GM12878 (cell line): ENCODE results near the gene HDHD2. TPM values are rescaled to one million over a fixed set of nuclear protein-coding genes. Genes with fewer than 3 reads are reported as not detected.

Source experiments
- ATAC-seq: fragments of 200-7000 bp; cut with Tn5 transposase; 3 replicates; pipeline ENCODE4 v1.9.1; 2020; ENCODE audit warnings: mild to moderate bottlenecking, moderate library complexity
- BruUV-seq: library from RNA; stranded (reverse); fragments of 400-500 nt; replicated peaks from 2 replicates; lab custom pipeline; 2021; lab: Mats Ljungman, UMichigan
- CTCF ChIA-PET: fragments of 300-600 bp; sonication (Branson Sonifier 250); formaldehyde crosslinking; extraction: SDS; loops from one replicate; lab custom pipeline; 2021; ENCODE audit warnings: inconsistent platforms; lab: Yijun Ruan, JAX
- POLR2A ChIA-PET: fragments of 350-600 bp; formaldehyde crosslinking; extraction: SDS; loops from one replicate; lab custom pipeline; 2021; ENCODE audit warnings: inconsistent platforms; lab: Charles Lee
- RAD21 ChIA-PET: fragments of 300-600 bp; sonication (Branson Sonifier 250); formaldehyde crosslinking; loops from one replicate; lab custom pipeline; 2023; ENCODE audit warnings: antibody characterized with exemption; ENCODE audit not compliant: unreplicated experiment; lab: Charles Lee
- SMC1A ChIA-PET: fragments of 300-600 bp; sonication (Branson Sonifier 250); formaldehyde crosslinking; loops from one replicate; lab custom pipeline; 2023; ENCODE audit not compliant: unreplicated experiment, uncharacterized antibody; lab: Charles Lee
- DNase-seq: peaks from one replicate; pipeline ENCODE4 v3.0.0-alpha.2; 2011; ENCODE audit warnings: low read depth, low spot score
- FAIRE-seq: peaks from 3 replicates; lab custom pipeline; 2011; peaks lifted over from hg19 to GRCh38; lab: Jason Lieb, UNC
- H2AFZ ChIP-seq: 2 replicates; pipeline ENCODE4 v1.6.0; 2011; ENCODE audit warnings: low read depth, low read length, control low read depth; ENCODE audit not compliant: control insufficient read depth
- H3K27ac ChIP-seq: 2 replicates; pipeline ENCODE4 v1.5.1; 2011; ENCODE audit warnings: control low read depth; ENCODE audit not compliant: control insufficient read depth, insufficient read depth
- H3K27me3 ChIP-seq, 2 experiments: replicated peaks in 1 of 2; 2 replicates each; pipeline versions ENCODE4 v1.6.0 to v1.6.1; 2011; ENCODE audit warnings: low read length in 1 of 2; ENCODE audit not compliant: control insufficient read depth in 2 of 2, insufficient read depth in 2 of 2
- H3K36me3 ChIP-seq, 2 experiments: 2 replicates each; pipeline ENCODE4 v1.5.1; 2011; ENCODE audit warnings: low read length in 1 of 2; ENCODE audit not compliant: control insufficient read depth in 2 of 2, insufficient read depth in 2 of 2
- H3K4me1 ChIP-seq: 2 replicates; pipeline ENCODE4 v1.6.1; 2011; ENCODE audit warnings: mild to moderate bottlenecking, low read length, moderate library complexity, mixed read lengths; ENCODE audit not compliant: control insufficient read depth, insufficient read depth
- H3K4me2 ChIP-seq: 2 replicates; pipeline ENCODE4 v1.6.0; 2011; ENCODE audit warnings: control low read depth; ENCODE audit not compliant: control insufficient read depth, insufficient read depth
- H3K4me3 ChIP-seq: fragments of 200-600 bp; sonication (generic); 2 replicates; pipeline ENCODE4 v1.5.1; 2016
- H3K79me2 ChIP-seq: 2 replicates; pipeline ENCODE4 v1.6.0; 2011; ENCODE audit warnings: low read length; ENCODE audit not compliant: control insufficient read depth, insufficient read depth
- H3K9ac ChIP-seq: 2 replicates; pipeline ENCODE4 v1.8.0; 2011; ENCODE audit warnings: low read length, control low read depth, mixed read lengths; ENCODE audit not compliant: control insufficient read depth, insufficient read depth
- H3K9me3 ChIP-seq: replicated peaks from 3 replicates; pipeline ENCODE4 v1.5.1; 2011; ENCODE audit warnings: mild to moderate bottlenecking, low read length; ENCODE audit not compliant: control insufficient read depth, insufficient read depth
- H4K20me1 ChIP-seq: 2 replicates; pipeline ENCODE4 v1.6.0; 2011; ENCODE audit not compliant: control insufficient read depth, insufficient read depth
- ATF7 ChIP-seq: fragments of 450-650 bp; IDR thresholded peaks from 2 replicates; pipeline ENCODE4 v1.6.1; 2016; ENCODE audit warnings: low read depth, mild to moderate bottlenecking
- BCL11A ChIP-seq: IDR thresholded peaks from 2 replicates; pipeline ENCODE4 v1.6.1; 2011; ENCODE audit warnings: low read depth, low read length
- CBFB ChIP-seq: IDR thresholded peaks from 2 replicates; pipeline ENCODE4 v1.6.1; 2016; ENCODE audit warnings: antibody characterized with exemption, low read depth
- CBX5 ChIP-seq: sonication (generic); IDR thresholded peaks from 2 replicates; pipeline ENCODE4 v1.6.1; 2016; ENCODE audit warnings: low read depth, moderate library complexity, mild to moderate bottlenecking, inconsistent platforms
- CHD2 ChIP-seq: IDR thresholded peaks from 2 replicates; pipeline ENCODE4 v1.6.1; 2011; ENCODE audit warnings: low read depth, low read length, improper control_type of control experiment, borderline replicate concordance
- DPF2 ChIP-seq: fragments of 450-650 bp; IDR thresholded peaks from 2 replicates; pipeline ENCODE4 v1.6.1; 2017; ENCODE audit warnings: mild to moderate bottlenecking
- FOXM1 ChIP-seq: IDR thresholded peaks from 2 replicates; pipeline ENCODE4 v1.6.1; 2012; ENCODE audit warnings: low read depth, mild to moderate bottlenecking, inconsistent platforms, low read length, moderate library complexity
- GABPA ChIP-seq: IDR thresholded peaks from 2 replicates; pipeline ENCODE4 v1.6.1; 2014; ENCODE audit warnings: antibody characterized with exemption, low read depth, mild to moderate bottlenecking, inconsistent platforms
- GATAD2B ChIP-seq: fragments of 450-650 bp; conservative IDR thresholded peaks from 2 replicates; pipeline ENCODE4 v1.6.1; 2017; ENCODE audit warnings: low read depth, mild to moderate bottlenecking, moderate library complexity
- KAT2A ChIP-seq: conservative IDR thresholded peaks from 2 replicates; pipeline ENCODE4 v1.6.1; 2011; ENCODE audit warnings: low read depth, low read length; ENCODE audit not compliant: control insufficient read depth
- KLF5 ChIP-seq: fragments of 450-650 bp; IDR thresholded peaks from 2 replicates; pipeline ENCODE4 v1.6.1; 2014; ENCODE audit warnings: mild to moderate bottlenecking; ENCODE audit not compliant: partially characterized antibody
- MEF2B ChIP-seq: fragments of 450-650 bp; IDR thresholded peaks from 2 replicates; pipeline ENCODE4 v1.6.1; 2018; ENCODE audit warnings: mild to moderate bottlenecking, moderate library complexity; ENCODE audit not compliant: partially characterized antibody, poor library complexity, severe bottlenecking
- MYB ChIP-seq: fragments of 150-350 bp; IDR thresholded peaks from 2 replicates; pipeline ENCODE4 v1.6.1; 2014; ENCODE audit warnings: mild to moderate bottlenecking, low read depth, low read length, borderline replicate concordance
- MYC ChIP-seq: IDR thresholded peaks from 2 replicates; pipeline ENCODE4 v1.6.1; 2011; ENCODE audit warnings: mild to moderate bottlenecking, low read length, moderate library complexity, inconsistent platforms; ENCODE audit not compliant: insufficient read depth, insufficient replicate concordance, insufficient read length, severe bottlenecking
- RAD51 ChIP-seq: fragments of 450-650 bp; IDR thresholded peaks from 2 replicates; pipeline ENCODE4 v1.6.1; 2016; ENCODE audit warnings: moderate library complexity, mild to moderate bottlenecking, inconsistent platforms
- SP1 ChIP-seq: IDR thresholded peaks from one replicate; pipeline ENCODE4 v1.6.1; 2011; ENCODE audit warnings: low read depth, low read length
- SPI1 ChIP-seq: IDR thresholded peaks from 2 replicates; pipeline ENCODE4 v1.6.1; 2011; ENCODE audit warnings: low read depth, mild to moderate bottlenecking, low read length, moderate library complexity, borderline replicate concordance; ENCODE audit not compliant: insufficient read depth
- SREBF1 ChIP-seq: IDR thresholded peaks from 2 replicates; pipeline ENCODE4 v1.6.1; 2012; ENCODE audit warnings: mild to moderate bottlenecking, low read length
- SUZ12 ChIP-seq: fragments of 200-600 bp; sonication (generic); IDR thresholded peaks from one replicate; pipeline ENCODE4 v1.6.1; 2018; ENCODE audit warnings: antibody characterized with exemption, mild to moderate bottlenecking; ENCODE audit not compliant: unreplicated experiment
- TCF12 ChIP-seq: IDR thresholded peaks from 2 replicates; pipeline ENCODE4 v1.6.1; 2011; ENCODE audit warnings: low read depth, mild to moderate bottlenecking, low read length
- WGBS: methylation state at CpG from one replicate; pipeline ENCODE4 v1.1.6; 2016; ENCODE audit warnings: low lambda C conversion rate; ENCODE audit not compliant: insufficient replicate concordance, insufficient coverage; ENCODE audit errors: missing lambda C conversion rate; 5-methylcytosine and 5-hydroxymethylcytosine counted together
- in situ Hi-C: fragments of 300-500 bp; cut with MboI; formaldehyde crosslinking; loops from 9 replicates; pipeline ENCODE4 v1.14.3; 2018; ENCODE audit warnings: mixed read lengths
- intact Hi-C: fragments of 100-400 bp; cut with micrococcal nuclease; formaldehyde crosslinking; loops from one replicate; pipeline ENCODE4 v1.14.2; 2022; ENCODE audit not compliant: unreplicated experiment
- polyA plus RNA-seq, 11 experiments: library from polyadenylated mRNA; depleted of rRNA in 4 of 11; unstranded in 6 of 11; stranded (reverse) in 5 of 11; fragments of >200 nt; fragmentation: Nextera tagmentation in 4 of 11; fragmentation: Illumina TruSeq in 1 of 11; extraction: Ambion mirVana in 4 of 11; extraction: Trizol in 1 of 11; gene quantifications; 1 replicate in 1 of 11; 2 replicates in 10 of 11; pipeline versions ENCODE4 v1.2.1 to v1.2.3, GENCODE V29; 2011 to 2016; ENCODE audit warnings: inconsistent platforms in 2 of 11, missing spikeins in 2 of 11, low read depth in 1 of 11
- total RNA-seq, 4 experiments: library from RNA; depleted of rRNA in 3 of 4; stranded (reverse); fragments of >200 nt in 3 of 4; fragmentation: Illumina TruSeq in 1 of 4; extraction: Trizol in 1 of 4; gene quantifications; 2 replicates each; pipeline versions ENCODE4 v1.2.1 to v1.2.3, GENCODE V29; 2013 to 2021
- TF ChIP-seq, protein P1 (sequence below): fragments of 450-650 bp; IDR thresholded peaks from 2 replicates; pipeline ENCODE4 v1.6.1; 2016; ENCODE audit warnings: mild to moderate bottlenecking
- TF ChIP-seq, protein P2 (sequence below): IDR thresholded peaks from 2 replicates; pipeline ENCODE4 v1.6.1; 2011; ENCODE audit warnings: mild to moderate bottlenecking, low read depth, low read length, moderate library complexity; ENCODE audit not compliant: insufficient replicate concordance
- TF ChIP-seq, protein P3 (sequence below): fragments of 450-650 bp; IDR thresholded peaks from 2 replicates; pipeline ENCODE4 v1.6.1; 2017; ENCODE audit warnings: mild to moderate bottlenecking, low read depth, inconsistent platforms; ENCODE audit not compliant: poor library complexity, severe bottlenecking

The HDHD2 gene
- total and polyA plus RNA-seq, 10 of the 15 experiments (the other 5 are each of a cell fraction or from before 2014, with no cell fraction given) = 4.6 to 29.1 (median 17.7) TPM

DNA sequence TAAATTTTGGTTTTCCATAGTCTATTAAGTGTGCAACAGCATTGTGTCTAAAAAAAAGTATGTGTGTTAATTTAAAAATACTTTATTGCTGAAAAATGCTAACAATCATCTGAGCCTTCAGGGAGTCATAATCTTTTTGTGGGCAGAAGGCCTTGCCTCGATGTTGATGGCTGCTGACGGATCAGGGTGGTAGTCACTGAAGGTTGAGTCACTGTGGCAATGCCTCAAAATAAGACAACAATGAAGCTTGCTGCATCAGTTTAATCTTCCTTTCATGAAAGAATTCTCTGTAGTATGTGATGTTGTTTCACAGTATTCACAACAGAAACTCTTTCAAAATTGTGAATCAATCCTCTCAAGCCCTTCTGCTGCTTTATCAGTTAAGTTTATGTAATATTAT lies 31.3 kb downstream of the HDHD2 start:
- in situ Hi-C loops = no loop called here
- POLR2A ChIA-PET = no interaction called here
- SMC1A ChIA-PET = interaction anchor here (0.6 kb wide), 1 partner anchor 80 kb away, joined by 4 read pairs; no protein-coding TSS in a partner anchor

DNA sequence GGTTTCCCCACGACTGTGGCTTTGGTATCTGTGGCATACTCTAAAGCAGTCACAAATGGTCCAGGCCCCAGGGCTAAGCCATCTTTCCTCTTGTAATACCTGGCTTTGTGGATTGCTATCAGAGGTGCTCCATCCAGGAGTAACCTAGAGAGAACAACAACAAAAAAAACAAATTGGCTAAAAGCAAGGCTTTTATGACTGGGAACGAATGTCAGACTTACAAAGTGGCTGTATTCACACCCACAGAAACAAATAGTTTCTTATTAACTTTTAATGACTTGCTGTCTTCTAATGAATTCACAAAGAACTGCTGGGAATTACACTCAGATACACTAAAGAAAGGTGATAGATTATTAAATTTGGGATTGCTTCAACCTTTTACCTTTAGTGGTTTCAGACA lies 35.1 kb downstream of the HDHD2 start:
- ATAC-seq = no peak
- CTCF ChIA-PET = interaction anchor here (1.3 kb wide), 1 partner anchor 8 kb away, joined by 6 read pairs; no protein-coding TSS in a partner anchor
- POLR2A ChIA-PET = no interaction called here
- no peaks in the 10 kb centered on the region for H4K20me1 ChIP-seq
- H3K9me3 ChIP-seq = no peaks in the 10 kb centered on the region
- no peak for FAIRE-seq
- no peaks in the 10 kb centered on the region for H3K27me3 ChIP-seq
- BruUV-seq = no TSS peak
- H3K4me1 ChIP-seq = peaks cover 5% of the 10 kb centered on the region
- RAD21 ChIA-PET = no interaction called here
- 93% methylated on average over 2 of the region's 2 CpGs for WGBS
- in situ Hi-C loops = no loop called here
- no peak overlapping the region for H3K9ac ChIP-seq
- SMC1A ChIA-PET = interaction anchor here (1.1 kb wide), 1 partner anchor 10 kb away, joined by 3 read pairs; no protein-coding TSS in a partner anchor
- H3K79me2 ChIP-seq = no peaks in the 10 kb centered on the region
- H3K36me3 ChIP-seq = peaks cover 0 to 2% of the 10 kb centered on the region in 2 experiments; a peak in 1 of 4 replicates
- no peak overlapping the region for H3K27ac ChIP-seq
- DNase-seq = no peak
- H3K4me2 ChIP-seq = no peak overlapping the region
- intact Hi-C loops = no loop called here
- H3K4me3 ChIP-seq = no peak overlapping the region
- no peak overlapping the region for H2AFZ ChIP-seq
- TF ChIP-seq, protein P1, sequence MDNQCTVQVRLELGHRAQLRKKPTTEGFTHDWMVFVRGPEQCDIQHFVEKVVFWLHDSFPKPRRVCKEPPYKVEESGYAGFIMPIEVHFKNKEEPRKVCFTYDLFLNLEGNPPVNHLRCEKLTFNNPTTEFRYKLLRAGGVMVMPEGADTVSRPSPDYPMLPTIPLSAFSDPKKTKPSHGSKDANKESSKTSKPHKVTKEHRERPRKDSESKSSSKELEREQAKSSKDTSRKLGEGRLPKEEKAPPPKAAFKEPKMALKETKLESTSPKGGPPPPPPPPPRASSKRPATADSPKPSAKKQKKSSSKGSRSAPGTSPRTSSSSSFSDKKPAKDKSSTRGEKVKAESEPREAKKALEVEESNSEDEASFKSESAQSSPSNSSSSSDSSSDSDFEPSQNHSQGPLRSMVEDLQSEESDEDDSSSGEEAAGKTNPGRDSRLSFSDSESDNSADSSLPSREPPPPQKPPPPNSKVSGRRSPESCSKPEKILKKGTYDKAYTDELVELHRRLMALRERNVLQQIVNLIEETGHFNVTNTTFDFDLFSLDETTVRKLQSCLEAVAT = no peak
- TF ChIP-seq, protein P2, sequence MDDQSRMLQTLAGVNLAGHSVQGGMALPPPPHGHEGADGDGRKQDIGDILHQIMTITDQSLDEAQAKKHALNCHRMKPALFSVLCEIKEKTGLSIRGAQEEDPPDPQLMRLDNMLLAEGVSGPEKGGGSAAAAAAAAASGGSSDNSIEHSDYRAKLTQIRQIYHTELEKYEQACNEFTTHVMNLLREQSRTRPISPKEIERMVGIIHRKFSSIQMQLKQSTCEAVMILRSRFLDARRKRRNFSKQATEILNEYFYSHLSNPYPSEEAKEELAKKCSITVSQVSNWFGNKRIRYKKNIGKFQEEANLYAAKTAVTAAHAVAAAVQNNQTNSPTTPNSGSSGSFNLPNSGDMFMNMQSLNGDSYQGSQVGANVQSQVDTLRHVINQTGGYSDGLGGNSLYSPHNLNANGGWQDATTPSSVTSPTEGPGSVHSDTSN = no peak
- TF ChIP-seq, protein P3, sequence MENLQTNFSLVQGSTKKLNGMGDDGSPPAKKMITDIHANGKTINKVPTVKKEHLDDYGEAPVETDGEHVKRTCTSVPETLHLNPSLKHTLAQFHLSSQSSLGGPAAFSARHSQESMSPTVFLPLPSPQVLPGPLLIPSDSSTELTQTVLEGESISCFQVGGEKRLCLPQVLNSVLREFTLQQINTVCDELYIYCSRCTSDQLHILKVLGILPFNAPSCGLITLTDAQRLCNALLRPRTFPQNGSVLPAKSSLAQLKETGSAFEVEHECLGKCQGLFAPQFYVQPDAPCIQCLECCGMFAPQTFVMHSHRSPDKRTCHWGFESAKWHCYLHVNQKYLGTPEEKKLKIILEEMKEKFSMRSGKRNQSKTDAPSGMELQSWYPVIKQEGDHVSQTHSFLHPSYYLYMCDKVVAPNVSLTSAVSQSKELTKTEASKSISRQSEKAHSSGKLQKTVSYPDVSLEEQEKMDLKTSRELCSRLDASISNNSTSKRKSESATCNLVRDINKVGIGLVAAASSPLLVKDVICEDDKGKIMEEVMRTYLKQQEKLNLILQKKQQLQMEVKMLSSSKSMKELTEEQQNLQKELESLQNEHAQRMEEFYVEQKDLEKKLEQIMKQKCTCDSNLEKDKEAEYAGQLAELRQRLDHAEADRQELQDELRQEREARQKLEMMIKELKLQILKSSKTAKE = no peak
- TF ChIP-seq GABPA = no peak
- TF ChIP-seq MYB = no peak
- no peak for TF ChIP-seq TCF12

More for the DNA sequence above, 31.3 kb downstream of the HDHD2 start:
- FAIRE-seq (no peak), DNase-seq (no peak), ATAC-seq (no peak)
- ChIA-PET RAD21 (no interaction called here), CTCF (interaction anchor here (1.8 kb wide), 1 partner anchor 86 kb away, joined by 10 read pairs; no protein-coding TSS in a partner anchor)
- Histone ChIP-seq H3K4me3 (no peak overlapping the region), H3K4me1 (peaks cover 11% of the 10 kb centered on the region), H3K4me2 (no peak overlapping the region), H3K27ac (no peak overlapping the region), H2AFZ (no peak overlapping the region), H3K27me3 (no peaks in the 10 kb centered on the region), H3K9ac (no peak overlapping the region), H3K79me2 (no peaks in the 10 kb centered on the region), H4K20me1 (no peaks in the 10 kb centered on the region), H3K36me3 (no peaks in the 10 kb centered on the region; a peak in 1 of 4 replicates), H3K9me3 (no peaks in the 10 kb centered on the region)
- BruUV-seq = no TSS peak
- 98% methylated on average over 2 of the region's 2 CpGs for WGBS
- intact Hi-C loops = no loop called here
- TF ChIP-seq DPF2 = no peak
- no peak for TF ChIP-seq SREBF1
- no peak for TF ChIP-seq SP1
- no peak for TF ChIP-seq SPI1
- TF ChIP-seq ATF7 = no peak
- no peak for TF ChIP-seq CBX5
- TF ChIP-seq CHD2 = no peak
- TF ChIP-seq KLF5 = no peak
- no peak for TF ChIP-seq FOXM1
- no peak for TF ChIP-seq SUZ12
- no peak for TF ChIP-seq KAT2A
- no peak for TF ChIP-seq RAD51
- no peak for TF ChIP-seq BCL11A
- TF ChIP-seq MEF2B = no peak
- no peak for TF ChIP-seq CBFB
- no peak for TF ChIP-seq GATAD2B
- no peak for TF ChIP-seq MYC
